VCaP (cell line): ENCODE measurements around the gene PODXL.

Experiments used
- H3K27ac ChIP-seq: fragments of 450-650 bp; 2 replicates; pipeline ENCODE4 v1.5.1; 2017
- TF ChIP-seq, protein P1 (sequence below): fragments of 450-650 bp; conservative IDR thresholded peaks from 2 replicates; pipeline ENCODE4 v1.5.1; 2017; ENCODE audit warnings: mild to moderate bottlenecking, moderate library complexity

The PODXL gene

DNA sequence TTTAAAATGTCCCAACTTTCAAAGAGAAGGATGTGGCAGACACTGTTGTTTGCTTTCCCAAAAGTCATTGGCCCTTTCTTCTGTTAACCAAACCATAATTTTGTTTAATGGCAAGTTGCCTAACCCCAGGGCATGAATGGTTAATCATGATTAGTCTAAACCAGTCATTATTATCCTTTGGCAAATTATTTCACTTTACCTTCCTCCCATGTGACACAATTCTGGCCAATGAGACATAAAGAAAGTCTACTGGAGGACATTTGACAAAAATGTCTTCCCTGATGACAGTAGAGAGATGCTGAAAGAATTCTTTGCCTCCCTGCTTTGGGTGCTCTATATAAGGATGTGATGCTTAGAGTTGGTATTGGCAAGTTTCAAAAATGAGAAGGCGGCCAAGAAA is 101.9 kb downstream of the PODXL start:
- H3K27ac ChIP-seq = no peak overlapping the region
- TF ChIP-seq, protein P1, sequence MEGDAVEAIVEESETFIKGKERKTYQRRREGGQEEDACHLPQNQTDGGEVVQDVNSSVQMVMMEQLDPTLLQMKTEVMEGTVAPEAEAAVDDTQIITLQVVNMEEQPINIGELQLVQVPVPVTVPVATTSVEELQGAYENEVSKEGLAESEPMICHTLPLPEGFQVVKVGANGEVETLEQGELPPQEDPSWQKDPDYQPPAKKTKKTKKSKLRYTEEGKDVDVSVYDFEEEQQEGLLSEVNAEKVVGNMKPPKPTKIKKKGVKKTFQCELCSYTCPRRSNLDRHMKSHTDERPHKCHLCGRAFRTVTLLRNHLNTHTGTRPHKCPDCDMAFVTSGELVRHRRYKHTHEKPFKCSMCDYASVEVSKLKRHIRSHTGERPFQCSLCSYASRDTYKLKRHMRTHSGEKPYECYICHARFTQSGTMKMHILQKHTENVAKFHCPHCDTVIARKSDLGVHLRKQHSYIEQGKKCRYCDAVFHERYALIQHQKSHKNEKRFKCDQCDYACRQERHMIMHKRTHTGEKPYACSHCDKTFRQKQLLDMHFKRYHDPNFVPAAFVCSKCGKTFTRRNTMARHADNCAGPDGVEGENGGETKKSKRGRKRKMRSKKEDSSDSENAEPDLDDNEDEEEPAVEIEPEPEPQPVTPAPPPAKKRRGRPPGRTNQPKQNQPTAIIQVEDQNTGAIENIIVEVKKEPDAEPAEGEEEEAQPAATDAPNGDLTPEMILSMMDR = no peak
